Measurements from ENCODE around the gene STK11. TPM values are rescaled to one million over a fixed set of nuclear protein-coding genes. Genes with fewer than 3 reads are reported as not detected.

The STK11 gene
- total and polyA plus RNA-seq, 2 donors (not counting 3 experiments of a cell fraction or from before 2014, with no cell fraction given), result 39.4 to 75.4 TPM

DNA sequence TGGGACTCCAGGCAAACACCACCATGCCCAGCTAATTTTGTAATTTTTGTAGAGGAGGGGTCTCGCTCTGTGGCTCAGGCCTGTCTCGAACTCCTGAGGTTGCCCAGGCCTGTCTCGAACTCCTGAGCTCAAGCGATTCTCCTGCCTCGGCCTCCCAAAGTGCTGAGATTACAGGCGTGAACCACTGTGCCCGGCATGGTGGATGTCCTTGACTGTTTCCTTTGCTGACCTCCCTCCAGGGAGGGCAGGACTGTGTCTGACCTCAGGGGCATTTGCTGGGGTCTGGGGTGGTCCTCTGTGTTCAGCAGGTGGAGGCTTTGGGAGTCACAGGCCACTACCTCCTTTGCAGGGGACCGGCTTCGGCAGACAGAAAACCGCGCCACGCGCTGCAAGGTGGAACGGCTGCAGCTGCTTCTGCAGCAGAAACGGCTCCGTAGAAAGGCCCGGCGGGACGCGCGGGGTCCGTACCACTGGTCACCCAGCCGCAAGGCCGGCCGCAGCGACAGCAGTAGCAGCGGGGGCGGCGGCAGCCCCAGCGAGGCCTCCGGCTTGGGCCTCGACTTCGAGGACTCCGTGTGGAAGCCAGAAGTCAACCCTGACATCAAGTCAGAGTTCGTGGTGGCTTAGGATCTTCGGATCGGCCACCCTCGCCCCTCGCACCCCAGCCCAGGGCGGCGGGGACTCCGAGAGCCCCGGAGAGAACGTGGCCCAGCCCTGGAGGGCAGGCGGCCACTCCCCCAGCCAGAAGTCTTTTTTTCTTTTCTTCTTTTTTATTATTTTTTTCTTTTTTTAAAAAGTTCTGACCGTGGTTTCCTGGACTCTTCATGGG is 51.3 kb downstream of the STK11 start:
- Histone ChIP-seq H3K4me1 (ENCODE audit: control insufficient read depth, extremely low read depth, insufficient read depth, low read length) (peaks cover 57% of the 10 kb centered on the region), H4K20me1 (replicated peaks; ENCODE audit: control insufficient read depth, extremely low read depth, insufficient read depth, low read length) (no peaks in the 10 kb centered on the region), H3K27ac (ENCODE audit: insufficient read depth, low read depth, low read length) (no peak overlapping the region), H3K27me3 (ENCODE audit: control insufficient read depth in 2 of 2, insufficient read depth in 2 of 2, low read length in 2 of 2) (no peaks in the 10 kb centered on the region), H3K4me2 (ENCODE audit: insufficient read depth, low read length) (no peak overlapping the region), H3K36me3 (ENCODE audit: control insufficient read depth in 2 of 2, extremely low read depth in 1 of 2, insufficient read depth in 2 of 2, low read length in 2 of 2) (peaks cover 29 to 34% of the 10 kb centered on the region in 2 experiments), H2AFZ (ENCODE audit: low read depth, low read length) (no peak overlapping the region), H3K4me3 (replicated peaks in 1 of 3; ENCODE audit: insufficient read depth in 1 of 3, low read depth in 1 of 3, low read length in 3 of 3) (no peak overlapping the region), H3K9me3 (replicated peaks; ENCODE audit: control insufficient read depth, insufficient read depth, low read length) (no peaks in the 10 kb centered on the region), H3K79me2 (ENCODE audit: control insufficient read depth, insufficient read depth, low read length) (peaks cover 41% of the 10 kb centered on the region), H3K9ac (replicated peaks; ENCODE audit: extremely low read depth, insufficient read depth, low read length) (no peak overlapping the region), H3K9me1 (replicated peaks; ENCODE audit: control insufficient read depth, extremely low read depth, insufficient read depth, low read length) (no peaks in the 10 kb centered on the region)
- CTCF ChIA-PET, result interaction anchor here (1.1 to 7.8 kb wide), 3 partner anchors 10 to 12 kb away, joined by 6 to 63 read pairs (median 10); no protein-coding TSS in a partner anchor
- FAIRE-seq (no peak), DNase-seq (ENCODE audit: low read depth, low spot score) (no peak)
- no TSS peak for BruUV-seq (replicated peaks)
- POLR2A ChIA-PET, result interaction anchor here (0.6 to 1.2 kb wide), 2 partner anchors 9 to 12 kb away, joined by 3 read pairs; no protein-coding TSS in a partner anchor
- intact Hi-C loops (cut with micrococcal nuclease) (no loop called here), dilution Hi-C loops (cut with MboI; ENCODE audit: extremely low pct_ligation_motif_present, low sequenced_read_pairs) (no loop called here)
- TF ChIP-seq EZH2 (IDR thresholded peaks at IDR 0.05; ENCODE audit: borderline replicate concordance, low read depth, low read length, severe bottlenecking) (no peak), POLR2AphosphoS5 (IDR thresholded peaks at IDR 0.05; ENCODE audit: insufficient read depth, low read depth, low read length) (no peak), FOS (IDR thresholded peaks at IDR 0.05; ENCODE audit: borderline replicate concordance, insufficient read depth, low read length) (no peak), JUN (IDR thresholded peaks at IDR 0.05; ENCODE audit: borderline replicate concordance, insufficient read depth, insufficient read length, low read depth) (no peak), POLR2A (IDR thresholded peaks at IDR 0.05; ENCODE audit: low read depth, low read length) (peak; percentile 45)
- TF ChIP-seq, protein P1, sequence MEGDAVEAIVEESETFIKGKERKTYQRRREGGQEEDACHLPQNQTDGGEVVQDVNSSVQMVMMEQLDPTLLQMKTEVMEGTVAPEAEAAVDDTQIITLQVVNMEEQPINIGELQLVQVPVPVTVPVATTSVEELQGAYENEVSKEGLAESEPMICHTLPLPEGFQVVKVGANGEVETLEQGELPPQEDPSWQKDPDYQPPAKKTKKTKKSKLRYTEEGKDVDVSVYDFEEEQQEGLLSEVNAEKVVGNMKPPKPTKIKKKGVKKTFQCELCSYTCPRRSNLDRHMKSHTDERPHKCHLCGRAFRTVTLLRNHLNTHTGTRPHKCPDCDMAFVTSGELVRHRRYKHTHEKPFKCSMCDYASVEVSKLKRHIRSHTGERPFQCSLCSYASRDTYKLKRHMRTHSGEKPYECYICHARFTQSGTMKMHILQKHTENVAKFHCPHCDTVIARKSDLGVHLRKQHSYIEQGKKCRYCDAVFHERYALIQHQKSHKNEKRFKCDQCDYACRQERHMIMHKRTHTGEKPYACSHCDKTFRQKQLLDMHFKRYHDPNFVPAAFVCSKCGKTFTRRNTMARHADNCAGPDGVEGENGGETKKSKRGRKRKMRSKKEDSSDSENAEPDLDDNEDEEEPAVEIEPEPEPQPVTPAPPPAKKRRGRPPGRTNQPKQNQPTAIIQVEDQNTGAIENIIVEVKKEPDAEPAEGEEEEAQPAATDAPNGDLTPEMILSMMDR (IDR thresholded peaks at IDR 0.05; ENCODE audit: extremely low read depth in 1 of 2, insufficient read depth in 1 of 2, low read depth in 1 of 2, low read length in 2 of 2), result no peak
